Choroid plexus epithelial cell (primary cell): ENCODE measurements around the gene DENND1B.

ENCODE experiments used
- DNase-seq: peaks from one replicate; pipeline ENCODE4 v3.0.0-alpha.2; 2010; ENCODE audit warnings: low read depth
- H3K4me3 ChIP-seq: 2 replicates; pipeline ENCODE4 v1.5.1; 2011; ENCODE audit warnings: low read depth, mild to moderate bottlenecking, control low read depth, low read length, moderate library complexity
- TF ChIP-seq, protein P1 (sequence below): conservative IDR thresholded peaks from 2 replicates; pipeline ENCODE4 v1.5.1; 2011; ENCODE audit warnings: low read depth, mild to moderate bottlenecking, control low read depth, inconsistent platforms, low read length, moderate library complexity

Gene DENND1B

DNA sequence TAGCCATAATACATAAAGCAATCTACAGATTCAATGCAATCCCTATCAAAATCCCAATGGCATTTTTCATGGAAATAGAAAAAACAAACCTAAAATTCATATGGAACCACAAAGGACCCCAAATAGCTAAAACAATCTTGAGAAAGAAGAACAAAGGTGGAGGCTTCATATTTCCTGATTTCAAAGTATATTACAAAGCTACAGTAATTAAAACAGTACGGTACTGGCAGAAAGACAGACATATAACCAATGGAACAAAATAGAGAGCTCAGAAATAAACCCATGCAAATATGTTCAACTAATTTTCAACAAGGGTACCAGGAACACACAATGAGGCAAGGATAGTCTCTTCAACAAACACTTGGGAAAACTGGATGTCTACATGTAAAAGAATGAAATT, 87.0 kb downstream of the DENND1B start:
- DNase-seq = no peak
- no peak overlapping the region for H3K4me3 ChIP-seq
- TF ChIP-seq, protein P1, sequence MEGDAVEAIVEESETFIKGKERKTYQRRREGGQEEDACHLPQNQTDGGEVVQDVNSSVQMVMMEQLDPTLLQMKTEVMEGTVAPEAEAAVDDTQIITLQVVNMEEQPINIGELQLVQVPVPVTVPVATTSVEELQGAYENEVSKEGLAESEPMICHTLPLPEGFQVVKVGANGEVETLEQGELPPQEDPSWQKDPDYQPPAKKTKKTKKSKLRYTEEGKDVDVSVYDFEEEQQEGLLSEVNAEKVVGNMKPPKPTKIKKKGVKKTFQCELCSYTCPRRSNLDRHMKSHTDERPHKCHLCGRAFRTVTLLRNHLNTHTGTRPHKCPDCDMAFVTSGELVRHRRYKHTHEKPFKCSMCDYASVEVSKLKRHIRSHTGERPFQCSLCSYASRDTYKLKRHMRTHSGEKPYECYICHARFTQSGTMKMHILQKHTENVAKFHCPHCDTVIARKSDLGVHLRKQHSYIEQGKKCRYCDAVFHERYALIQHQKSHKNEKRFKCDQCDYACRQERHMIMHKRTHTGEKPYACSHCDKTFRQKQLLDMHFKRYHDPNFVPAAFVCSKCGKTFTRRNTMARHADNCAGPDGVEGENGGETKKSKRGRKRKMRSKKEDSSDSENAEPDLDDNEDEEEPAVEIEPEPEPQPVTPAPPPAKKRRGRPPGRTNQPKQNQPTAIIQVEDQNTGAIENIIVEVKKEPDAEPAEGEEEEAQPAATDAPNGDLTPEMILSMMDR = no peak

DNA sequence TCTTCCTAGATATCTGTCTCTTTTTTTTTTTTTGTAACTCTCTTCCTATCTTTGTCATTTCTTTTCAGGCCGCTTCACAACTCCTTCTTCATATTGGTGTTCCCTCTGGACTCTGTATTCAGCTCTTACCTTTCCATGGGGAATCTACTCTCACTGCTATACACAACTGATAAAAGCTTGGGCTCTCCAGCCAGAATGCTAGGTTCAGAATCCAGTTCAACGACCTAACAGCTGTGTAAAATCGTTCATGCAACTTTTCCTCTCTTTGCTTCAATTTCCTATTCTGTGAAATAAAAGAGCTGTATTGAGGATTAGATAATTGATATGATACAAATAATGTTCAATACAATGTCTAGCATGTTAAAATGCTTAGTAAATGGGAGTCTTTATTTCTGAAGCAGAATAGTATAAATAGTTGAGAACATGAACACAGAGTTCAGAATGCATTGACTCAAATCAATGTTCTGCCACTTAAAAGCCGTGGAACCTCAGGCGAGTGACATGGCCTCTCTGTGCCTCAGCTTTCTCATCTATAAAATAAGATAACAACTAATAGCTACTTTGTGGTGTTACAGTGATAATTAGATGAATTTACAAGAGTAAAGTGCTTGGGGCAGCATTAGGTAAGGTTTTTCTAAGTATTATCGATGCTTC, 88.5 kb downstream of the DENND1B start:
- TF ChIP-seq, protein P1 = no peak
- DNase-seq = no peak
- no peak overlapping the region for H3K4me3 ChIP-seq

DNA sequence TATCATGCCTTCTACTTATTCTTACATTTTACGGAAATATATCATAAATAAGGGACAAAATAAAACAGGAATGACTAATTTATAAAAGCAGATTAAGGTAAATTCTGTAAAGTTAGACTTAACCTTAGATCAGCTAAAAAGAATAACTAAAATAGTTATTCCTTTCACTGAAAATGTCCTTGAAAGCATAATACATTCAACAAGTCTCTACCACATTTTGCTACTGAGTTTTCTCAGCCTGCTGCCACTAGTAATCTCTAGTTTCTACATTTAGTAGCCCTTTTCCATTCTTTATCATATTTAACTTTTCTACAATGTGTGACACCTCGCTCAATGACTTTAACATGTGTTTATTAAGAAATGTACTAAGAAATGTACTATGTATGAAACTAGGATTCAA, 89.0 kb downstream of the DENND1B start:
- no peak for DNase-seq
- TF ChIP-seq, protein P1 = no peak
- H3K4me3 ChIP-seq = no peak overlapping the region

DNA sequence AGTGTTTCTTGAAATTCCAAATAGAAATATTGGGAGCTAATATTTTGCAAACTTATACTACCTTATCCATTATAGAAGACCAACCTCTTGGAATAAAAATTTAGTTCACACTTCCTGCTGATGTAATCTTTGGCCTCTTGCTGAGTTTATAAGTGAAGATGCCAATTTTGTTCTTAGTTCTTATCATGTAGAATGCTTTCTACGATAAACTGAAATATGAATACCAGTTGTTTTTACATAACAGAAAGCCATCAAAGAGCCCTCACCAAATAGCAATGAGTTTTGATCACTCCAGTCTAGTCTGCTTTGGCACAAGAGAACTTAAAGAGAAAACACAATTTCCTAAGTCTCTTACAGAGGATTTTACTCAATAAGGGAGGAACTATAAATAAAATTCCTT, 89.5 kb downstream of the DENND1B start:
- DNase-seq = peak; percentile 50
- H3K4me3 ChIP-seq = no peak overlapping the region
- TF ChIP-seq, protein P1 = no peak

DNA sequence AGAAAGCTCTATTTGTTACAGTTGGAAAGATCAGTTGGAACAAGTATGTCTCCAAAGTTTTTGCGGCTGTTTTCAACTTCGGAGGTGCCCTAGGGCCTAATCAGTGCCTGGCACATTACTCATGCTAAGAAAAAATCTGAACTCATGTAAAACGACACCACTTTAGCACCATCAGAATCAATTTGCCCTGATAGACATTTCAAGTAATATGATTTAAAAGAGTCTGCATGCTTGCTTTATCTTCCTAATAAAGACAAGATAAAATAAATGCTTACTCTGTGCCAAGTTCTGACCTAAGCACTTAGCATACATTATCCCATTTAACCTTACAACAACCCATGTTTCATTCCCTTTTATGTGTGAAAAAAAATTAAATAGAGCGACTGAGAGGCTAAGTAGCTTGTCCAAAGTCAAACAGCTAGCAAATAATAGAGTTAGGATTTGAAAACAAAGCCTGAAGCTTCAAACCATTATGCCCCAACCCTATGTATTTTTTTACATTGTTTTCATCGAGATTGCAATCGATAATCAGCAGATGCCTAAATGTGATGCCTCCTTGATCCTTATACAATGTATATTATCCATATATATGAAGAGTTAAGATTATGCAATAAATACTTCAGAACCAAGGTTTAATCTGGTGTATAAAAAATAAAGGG, 91.3 kb downstream of the DENND1B start:
- no peak overlapping the region for H3K4me3 ChIP-seq
- no peak for DNase-seq
- TF ChIP-seq, protein P1 = no peak

DNA sequence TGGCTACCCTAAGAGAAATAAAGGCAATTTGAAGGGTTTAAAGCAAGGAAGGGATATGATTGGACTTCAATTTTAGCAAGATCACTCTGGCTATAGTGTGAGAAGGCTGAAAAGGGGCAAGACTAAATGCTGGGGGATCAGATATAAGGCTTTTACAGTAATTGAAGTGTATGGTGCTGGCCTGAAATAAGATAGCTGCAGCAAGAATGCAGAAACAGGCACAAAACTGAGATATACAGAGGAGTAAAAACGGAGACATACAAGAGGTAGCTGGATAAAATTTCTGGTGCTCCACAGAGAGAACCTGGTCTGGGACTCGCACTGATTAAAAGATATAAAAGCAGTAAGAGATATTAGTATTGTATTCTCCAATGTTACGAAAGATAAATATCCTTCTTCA, 92.0 kb downstream of the DENND1B start:
- no peak overlapping the region for H3K4me3 ChIP-seq
- TF ChIP-seq, protein P1 = no peak
- DNase-seq = no peak

DNA sequence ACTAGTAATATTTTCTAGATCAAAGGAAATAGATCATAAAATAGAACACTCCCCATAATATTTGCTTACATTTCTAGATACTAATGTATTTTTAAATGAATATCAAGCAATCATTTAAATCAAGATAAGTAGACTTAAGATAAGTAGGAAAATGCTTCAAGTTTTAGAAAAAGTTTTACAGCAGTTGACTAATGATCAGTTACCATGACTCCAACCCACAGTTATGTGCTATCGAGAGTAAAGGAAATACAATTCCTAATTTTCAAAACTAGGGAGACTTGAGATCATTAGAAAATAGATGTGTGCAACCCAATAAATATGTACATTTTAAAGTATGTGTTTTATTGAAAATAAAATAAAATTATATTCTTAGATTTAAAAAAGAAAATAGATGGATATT, 95.0 kb downstream of the DENND1B start:
- DNase-seq = no peak
- no peak overlapping the region for H3K4me3 ChIP-seq
- TF ChIP-seq, protein P1 = no peak
